Neural cell (in vitro differentiated cells): ENCODE data around the gene SOCS6. TPM values are rescaled to one million over a fixed set of nuclear protein-coding genes. Genes with fewer than 3 reads are reported as not detected.

Experiments used
- H2AFZ ChIP-seq: fragments of 200-600, 300-800 bp; sonication (generic), shearing (Covaris generic); 2 replicates; pipeline ENCODE4 v1.6.0; 2014; ENCODE audit warnings: low read depth, mild to moderate bottlenecking, antibody characterized with exemption, low read length, moderate library complexity
- H3F3A ChIP-seq: fragments of 200-600 bp; shearing (Covaris generic); 2 replicates; pipeline ENCODE4 v1.6.1; 2016; ENCODE audit warnings: mild to moderate bottlenecking, moderate library complexity, mixed read lengths, antibody characterized with exemption, low read length; ENCODE audit not compliant: insufficient read depth, poor library complexity, severe bottlenecking
- H3K27ac ChIP-seq: fragments of 200-600, 300-800 bp; sonication (generic), shearing (Covaris generic); 2 replicates; pipeline ENCODE4 v1.5.1; 2014; ENCODE audit warnings: mild to moderate bottlenecking, low read length, moderate library complexity
- H3K27me3 ChIP-seq: fragments of 300-800, 200-600 bp; sonication (generic), shearing (Covaris generic); 2 replicates; pipeline ENCODE4 v1.6.0; 2014; ENCODE audit warnings: mild to moderate bottlenecking, low read depth, low read length, moderate library complexity; ENCODE audit not compliant: insufficient read depth
- H3K36me3 ChIP-seq: fragments of 300-800, 200-600 bp; sonication (generic), shearing (Covaris generic); 2 replicates; pipeline ENCODE4 v1.5.1; 2014; ENCODE audit warnings: mild to moderate bottlenecking, antibody characterized with exemption, low read length, moderate library complexity; ENCODE audit not compliant: insufficient read depth
- H3K4me2 ChIP-seq: fragments of 300-800, 200-600 bp; sonication (generic), shearing (Covaris generic); 2 replicates; pipeline ENCODE4 v1.6.0; 2014; ENCODE audit warnings: mild to moderate bottlenecking, low read length
- H3K4me3 ChIP-seq: fragments of 300-800, 200-600 bp; sonication (generic), shearing (Covaris generic); 2 replicates; pipeline ENCODE4 v1.5.1; 2014; ENCODE audit warnings: mild to moderate bottlenecking, low read length, moderate library complexity
- H3K79me2 ChIP-seq: fragments of 200-600 bp; shearing (Covaris generic); replicated peaks from 2 replicates; pipeline ENCODE4 v1.6.0; 2014; ENCODE audit warnings: mild to moderate bottlenecking, low read length, moderate library complexity; ENCODE audit not compliant: insufficient read depth
- H3K9ac ChIP-seq: fragments of 300-800, 200-600 bp; sonication (generic), shearing (Covaris generic); 2 replicates; pipeline ENCODE4 v1.6.1; 2016; ENCODE audit warnings: mild to moderate bottlenecking, low read length, mixed read lengths
- H3K9me2 ChIP-seq: fragments of 200-600 bp; shearing (Covaris generic); 2 replicates; pipeline ENCODE4 v1.6.1; 2016; ENCODE audit warnings: mild to moderate bottlenecking, low read length, mixed read lengths; ENCODE audit not compliant: insufficient read depth
- H3K9me3 ChIP-seq: fragments of 200-600, 300-800 bp; sonication (generic), shearing (Covaris generic); 2 replicates; pipeline ENCODE4 v1.6.1; 2016; ENCODE audit warnings: mild to moderate bottlenecking, mixed run types, low read length, moderate library complexity, mixed read lengths
- H4K20me1 ChIP-seq: fragments of 200-600 bp; shearing (Covaris generic); 2 replicates; pipeline ENCODE4 v1.6.1; 2016; ENCODE audit warnings: mild to moderate bottlenecking, mixed run types; ENCODE audit not compliant: insufficient read depth
- EP300 ChIP-seq: fragments of 450-650 bp; conservative IDR thresholded peaks from 2 replicates; pipeline ENCODE4 v1.6.1; 2014; ENCODE audit warnings: antibody characterized with exemption, mild to moderate bottlenecking, moderate library complexity; ENCODE audit not compliant: poor library complexity, severe bottlenecking
- MXI1 ChIP-seq: fragments of 450-650 bp; conservative IDR thresholded peaks from 2 replicates; pipeline ENCODE4 v1.6.1; 2014; ENCODE audit warnings: antibody characterized with exemption, mild to moderate bottlenecking; ENCODE audit not compliant: poor library complexity, severe bottlenecking
- POLR2AphosphoS5 ChIP-seq: IDR thresholded peaks from 2 replicates; pipeline ENCODE4 v1.6.1; 2012
- RAD21 ChIP-seq: fragments of 450-650 bp; conservative IDR thresholded peaks from 2 replicates; pipeline ENCODE4 v1.6.1; 2014; ENCODE audit warnings: antibody characterized with exemption, mild to moderate bottlenecking, moderate library complexity
- REST ChIP-seq: IDR thresholded peaks from 2 replicates; pipeline ENCODE4 v1.6.1; 2012; ENCODE audit warnings: borderline replicate concordance
- SMC3 ChIP-seq: fragments of 450-650 bp; conservative IDR thresholded peaks from 2 replicates; pipeline ENCODE4 v1.6.1; 2014; ENCODE audit warnings: antibody characterized with exemption, mild to moderate bottlenecking, moderate library complexity; ENCODE audit not compliant: poor library complexity
- TAF1 ChIP-seq: IDR thresholded peaks from 2 replicates; pipeline ENCODE4 v1.6.1; 2012; ENCODE audit warnings: low read depth
- polyA minus RNA-seq: library from RNA; depleted of rRNA, polyadenylated mRNA; stranded (reverse); fragments of >200 nt; gene quantifications from 2 replicates; pipeline ENCODE4 v1.2.3, GENCODE V29; 2014
- polyA plus RNA-seq: library from polyadenylated mRNA; depleted of rRNA; stranded (reverse); fragments of >200 nt; gene quantifications from 2 replicates; pipeline ENCODE4 v1.2.3, GENCODE V29; 2014

The SOCS6 gene
- 21.9 and 24.5 TPM in 2 replicates for polyA plus RNA-seq
- 56.7 and 63.1 TPM in 2 replicates for polyA minus RNA-seq

GRCh38 chr18:70288851-70289328, at the start of gene SOCS6:
TSS of gene SOCS6 (plus strand) at chr18:70289045. CDS start at chr18:70324669, 35,624 bp downstream.
- peak within 1 kb of the TSS; percentile 91 for H3K4me2 ChIP-seq
- H3F3A ChIP-seq, result no peaks in the 10 kb centered on the region
- H3K9me2 ChIP-seq, result no peaks in the 10 kb centered on the region
- no peaks in the 10 kb centered on the region for H3K27me3 ChIP-seq
- peak within 1 kb of the TSS; percentile 86 for H3K4me3 ChIP-seq
- H4K20me1 ChIP-seq, result no peaks in the 10 kb centered on the region
- no peaks in the 10 kb centered on the region for H3K9me3 ChIP-seq
- H3K79me2 ChIP-seq, result peaks cover 41% of the 10 kb centered on the region
- TF ChIP-seq POLR2AphosphoS5, result peak; percentile 78
- no peak for TF ChIP-seq EP300
- peak; percentile 45 for TF ChIP-seq TAF1
- no peak for TF ChIP-seq REST
- no peak for TF ChIP-seq MXI1
- TF ChIP-seq SMC3, result no peak
- peak within 1 kb of the TSS; percentile 34 for H2AFZ ChIP-seq
- H3K36me3 ChIP-seq, result no peaks in the 10 kb centered on the region
- H3K27ac ChIP-seq, result peak within 1 kb of the TSS; percentile 31
- peak within 1 kb of the TSS; percentile 79 for H3K9ac ChIP-seq

GRCh38 chr18:70243131-70243929, 45.5 kb upstream of the SOCS6 start:
- no peak overlapping the region for H3K4me2 ChIP-seq
- no peaks in the 10 kb centered on the region for H3K9me2 ChIP-seq
- H4K20me1 ChIP-seq, result no peaks in the 10 kb centered on the region
- TF ChIP-seq REST (no peak), TAF1 (no peak), MXI1 (no peak), SMC3 (no peak), RAD21 (no peak), EP300 (no peak)
- H3F3A ChIP-seq, result no peaks in the 10 kb centered on the region
- no peaks in the 10 kb centered on the region for H3K9me3 ChIP-seq
- H3K36me3 ChIP-seq, result no peaks in the 10 kb centered on the region
- no peak overlapping the region for H2AFZ ChIP-seq
- H3K4me3 ChIP-seq, result no peak overlapping the region
- no peaks in the 10 kb centered on the region for H3K27me3 ChIP-seq
- no peaks in the 10 kb centered on the region for H3K79me2 ChIP-seq
- H3K27ac ChIP-seq, result no peak overlapping the region
- no peak overlapping the region for H3K9ac ChIP-seq
